H1 (cell line): ENCODE measurements around the gene GEN1. TPM values are rescaled to one million over a fixed set of nuclear protein-coding genes. Genes with fewer than 3 reads are reported as not detected.

Experiments
- BACH1 ChIP-seq: IDR thresholded peaks from 2 replicates; pipeline ENCODE4 v1.6.1; 2012; ENCODE audit warnings: low read length, improper control_type of control experiment
- EGR1 ChIP-seq: IDR thresholded peaks from 2 replicates; pipeline ENCODE4 v1.6.1; 2011; ENCODE audit warnings: low read depth, low read length, borderline replicate concordance
- FOSL1 ChIP-seq: IDR thresholded peaks from 2 replicates; pipeline ENCODE4 v1.6.1; 2011; ENCODE audit warnings: mild to moderate bottlenecking, low read depth, low read length, moderate library complexity; ENCODE audit not compliant: insufficient read depth
- KDM1A ChIP-seq: fragments of 200-600, 300-600 bp; sonication (generic); IDR thresholded peaks from 2 replicates; pipeline ENCODE4 v1.7.1; 2016; ENCODE audit warnings: mild to moderate bottlenecking, low read length, borderline replicate concordance
- POLR2A ChIP-seq, 2 experiments: IDR thresholded peaks; 1 replicate in 1 of 2; 2 replicates in 1 of 2; pipeline ENCODE4 v1.6.1; 2011; ENCODE audit warnings: low read depth in 2 of 2, low read length in 2 of 2, mild to moderate bottlenecking in 2 of 2; ENCODE audit errors: control extremely low read depth in 1 of 2
- RNF2 ChIP-seq: fragments of 200-900, 300-1000 bp; sonication (generic); IDR thresholded peaks from 2 replicates; pipeline ENCODE4 v1.7.1; 2016; ENCODE audit warnings: borderline replicate concordance, low read depth, mild to moderate bottlenecking, antibody characterized with exemption, low read length; ENCODE audit not compliant: poor library complexity, severe bottlenecking; ENCODE audit errors: missing control alignments
- SUZ12 ChIP-seq: fragments of 200-600 bp; sonication (generic); IDR thresholded peaks from 2 replicates; pipeline ENCODE4 v1.6.1; 2012; ENCODE audit warnings: mild to moderate bottlenecking, inconsistent platforms, low read length, moderate library complexity, mixed read lengths
- polyA plus RNA-seq, 7 experiments: library from polyadenylated mRNA; depleted of rRNA in 3 of 7; stranded (reverse) in 5 of 7; unstranded in 2 of 7; fragments of >200 nt in 5 of 7; fragments of 200-250 nt in 2 of 7; gene quantifications; 1 replicate in 5 of 7; 2 replicates in 1 of 7; 4 replicates in 1 of 7; pipeline versions ENCODE4 v1.2.1 to v1.2.3, GENCODE V29; 2011 to 2013; ENCODE audit warnings: missing spikeins in 2 of 7, mixed read lengths in 2 of 7
- total RNA-seq: library from RNA; stranded (reverse); fragmentation: NEBNext Ultra II Directional; extraction: Animal tissue kit (Norgen Biotek cat#: 25700); gene quantifications from 2 replicates; pipeline ENCODE4 v1.2.1, GENCODE V29; 2021

The GEN1 gene
- total and polyA plus RNA-seq, 2 of the 8 experiments (the other 6 are each of a cell fraction or from before 2014, with no cell fraction given), result 6.9 to 19.2 TPM

DNA sequence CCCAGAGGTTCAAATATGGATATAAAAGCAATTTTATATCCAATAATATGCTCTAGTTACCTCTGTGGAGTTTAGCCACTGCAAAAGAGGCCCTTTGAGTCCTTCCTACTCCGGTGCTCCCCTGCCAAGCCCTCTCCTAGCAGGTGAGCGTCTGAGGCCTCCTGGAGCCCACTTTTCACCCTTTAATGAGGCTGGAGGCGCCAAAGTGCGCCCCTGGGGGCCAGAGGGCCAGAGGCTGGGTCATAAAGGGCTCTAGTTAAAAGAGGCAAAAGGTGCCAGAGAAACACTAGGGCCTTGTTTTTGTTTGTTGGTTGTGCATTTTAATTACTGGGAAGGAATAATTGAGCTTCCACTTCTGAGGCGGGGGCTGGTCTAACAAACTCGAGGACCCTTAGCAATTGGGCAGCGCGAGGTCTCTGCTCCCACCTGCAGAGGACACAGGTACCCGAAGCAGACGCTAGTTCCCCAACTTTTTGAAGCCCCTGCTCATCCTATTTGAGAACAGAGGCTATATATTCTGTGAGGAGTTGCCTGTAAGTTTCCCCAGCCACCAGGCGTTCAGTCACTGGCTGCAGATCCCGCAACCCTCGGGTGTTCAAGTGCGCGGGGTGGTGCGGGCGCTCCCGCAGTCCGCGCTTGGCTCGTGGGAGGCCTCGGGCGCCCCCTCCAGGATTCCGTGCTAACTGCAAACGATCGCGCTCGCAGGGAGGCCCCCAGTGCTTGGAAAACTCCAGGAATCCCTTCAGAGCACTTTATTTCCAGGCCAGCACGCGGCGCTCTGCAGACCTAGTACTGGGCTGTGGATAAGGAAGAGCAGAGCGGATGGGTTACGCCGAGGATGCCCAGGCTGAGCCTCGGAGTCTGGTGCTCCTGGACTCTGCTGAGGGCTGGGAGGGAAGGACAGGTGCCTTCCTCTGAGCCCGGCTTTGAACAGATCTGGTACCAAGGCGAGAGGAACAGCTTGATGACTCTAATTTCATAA, 76.4 kb downstream of the GEN1 start (continued):
- TF ChIP-seq FOSL1, result no peak
- TF ChIP-seq BACH1, result peak; percentile 87
- TF ChIP-seq EGR1, result no peak
- TF ChIP-seq SUZ12, result no peak
- TF ChIP-seq KDM1A, result no peak
- TF ChIP-seq RNF2, result no peak
- no peak for TF ChIP-seq POLR2A (IDR thresholded peaks at IDR 0.05; ENCODE audit: control extremely low read depth in 1 of 2, low read depth in 2 of 2, low read length in 2 of 2)
- TF ChIP-seq, all 59 proteins: peak for 17
